Hepatocyte (in vitro differentiated cells): Measurements from ENCODE around the gene NPB. TPM values are rescaled to one million over a fixed set of nuclear protein-coding genes. Genes with fewer than 3 reads are reported as not detected.
A peak's percentile ranks its signal among the peaks of the same experiment; 100 is the strongest.

Source experiments
- DNase-seq: peaks from one replicate; pipeline ENCODE4 v3.0.0-alpha.2; 2016; ENCODE audit warnings: low spot score
- H2AFZ ChIP-seq: fragments of 200-600 bp; sonication (generic); 2 replicates; pipeline ENCODE4 v1.6.0; 2016; ENCODE audit warnings: antibody characterized with exemption, mild to moderate bottlenecking
- H3K27ac ChIP-seq: fragments of 200-600 bp; sonication (generic); 2 replicates; pipeline ENCODE4 v1.5.1; 2016; ENCODE audit warnings: mild to moderate bottlenecking
- H3K27me3 ChIP-seq: fragments of 200-600 bp; sonication (generic); 2 replicates; pipeline ENCODE4 v1.6.1; 2016
- H3K36me3 ChIP-seq: fragments of 200-600 bp; sonication (generic); replicated peaks from 2 replicates; pipeline ENCODE4 v1.5.1; 2016; ENCODE audit warnings: low read depth; ENCODE audit not compliant: insufficient read depth
- H3K4me1 ChIP-seq: fragments of 200-600 bp; sonication (generic); 2 replicates; pipeline ENCODE4 v1.5.1; 2016; ENCODE audit warnings: mild to moderate bottlenecking, moderate library complexity; ENCODE audit not compliant: insufficient read depth
- H3K4me2 ChIP-seq: fragments of 200-600 bp; sonication (generic); 2 replicates; pipeline ENCODE4 v1.6.0; 2016
- H3K4me3 ChIP-seq: fragments of 200-600 bp; sonication (generic); 2 replicates; pipeline ENCODE4 v1.5.1; 2016; ENCODE audit warnings: mild to moderate bottlenecking
- H3K79me2 ChIP-seq: fragments of 200-600 bp; sonication (generic); 2 replicates; pipeline ENCODE4 v1.6.0; 2017; ENCODE audit warnings: mild to moderate bottlenecking
- H3K9me2 ChIP-seq: fragments of 200-600 bp; sonication (generic); replicated peaks from 2 replicates; pipeline ENCODE4 v1.6.0; 2017; ENCODE audit warnings: mild to moderate bottlenecking; ENCODE audit not compliant: insufficient read depth
- H3K9me3 ChIP-seq: fragments of 200-600 bp; sonication (generic); 2 replicates; pipeline ENCODE4 v1.5.1; 2016; ENCODE audit warnings: low read depth, mild to moderate bottlenecking
- H4K20me1 ChIP-seq: fragments of 200-600 bp; sonication (generic); 2 replicates; pipeline ENCODE4 v1.6.0; 2016; ENCODE audit warnings: mild to moderate bottlenecking; ENCODE audit not compliant: insufficient read depth, poor library complexity, severe bottlenecking
- EZH2 ChIP-seq: fragments of 200-600 bp; sonication (generic); IDR thresholded peaks from 2 replicates; pipeline ENCODE4 v1.6.1; 2016; ENCODE audit warnings: antibody characterized with exemption, mild to moderate bottlenecking, borderline replicate concordance
- EZH2phosphoT487 ChIP-seq: fragments of 200-600 bp; sonication (generic); IDR thresholded peaks from one replicate; pipeline ENCODE4 v1.6.1; 2018; ENCODE audit warnings: antibody characterized with exemption, mild to moderate bottlenecking, low read depth, moderate library complexity; ENCODE audit not compliant: unreplicated experiment, severe bottlenecking
- WGBS: methylation state at CpG from one replicate; pipeline ENCODE4 v1.1.6; 2016; ENCODE audit warnings: low lambda C conversion rate; ENCODE audit errors: missing lambda C conversion rate; 5-methylcytosine and 5-hydroxymethylcytosine counted together
- polyA plus RNA-seq: library from polyadenylated mRNA; unstranded; fragments of >200 nt; fragmentation: Nextera tagmentation; extraction: Ambion mirVana; gene quantifications from 2 replicates; pipeline ENCODE4 v1.2.1, GENCODE V29; 2016
- total RNA-seq: library from RNA; depleted of rRNA; stranded (reverse); fragments of >200 nt; gene quantifications from 2 replicates; pipeline ENCODE4 v1.2.3, GENCODE V29; 2014
- TF ChIP-seq, protein P1 (sequence below): fragments of 200-600 bp; sonication (generic); IDR thresholded peaks from 2 replicates; pipeline ENCODE4 v1.5.1; 2016; ENCODE audit warnings: antibody characterized with exemption, mild to moderate bottlenecking; ENCODE audit not compliant: poor library complexity

Gene NPB
- total and polyA plus RNA-seq, 2 experiments from 2014 or later, result 0.47 to 2.2 TPM

- 90% methylated on average over 14 of the region's 15 CpGs for WGBS
- Histone ChIP-seq H3K4me1 (peaks cover 25% of the 10 kb centered on the region), H3K79me2 (peaks cover 79% of the 10 kb centered on the region), H3K9me3 (no peaks in the 10 kb centered on the region), H3K9me2 (no peaks in the 10 kb centered on the region), H3K27me3 (no peaks in the 10 kb centered on the region), H3K27ac (peak overlapping the region; percentile 82), H3K4me3 (no peak overlapping the region), H3K4me2 (no peak overlapping the region), H2AFZ (no peak overlapping the region), H4K20me1 (peaks cover 45% of the 10 kb centered on the region), H3K36me3 (no peaks in the 10 kb centered on the region)
- DNase-seq, result no peak
- TF ChIP-seq EZH2phosphoT487, result no peak
- TF ChIP-seq, protein P1, sequence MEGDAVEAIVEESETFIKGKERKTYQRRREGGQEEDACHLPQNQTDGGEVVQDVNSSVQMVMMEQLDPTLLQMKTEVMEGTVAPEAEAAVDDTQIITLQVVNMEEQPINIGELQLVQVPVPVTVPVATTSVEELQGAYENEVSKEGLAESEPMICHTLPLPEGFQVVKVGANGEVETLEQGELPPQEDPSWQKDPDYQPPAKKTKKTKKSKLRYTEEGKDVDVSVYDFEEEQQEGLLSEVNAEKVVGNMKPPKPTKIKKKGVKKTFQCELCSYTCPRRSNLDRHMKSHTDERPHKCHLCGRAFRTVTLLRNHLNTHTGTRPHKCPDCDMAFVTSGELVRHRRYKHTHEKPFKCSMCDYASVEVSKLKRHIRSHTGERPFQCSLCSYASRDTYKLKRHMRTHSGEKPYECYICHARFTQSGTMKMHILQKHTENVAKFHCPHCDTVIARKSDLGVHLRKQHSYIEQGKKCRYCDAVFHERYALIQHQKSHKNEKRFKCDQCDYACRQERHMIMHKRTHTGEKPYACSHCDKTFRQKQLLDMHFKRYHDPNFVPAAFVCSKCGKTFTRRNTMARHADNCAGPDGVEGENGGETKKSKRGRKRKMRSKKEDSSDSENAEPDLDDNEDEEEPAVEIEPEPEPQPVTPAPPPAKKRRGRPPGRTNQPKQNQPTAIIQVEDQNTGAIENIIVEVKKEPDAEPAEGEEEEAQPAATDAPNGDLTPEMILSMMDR, result no peak
Observed at GRCh38 chr17:81918832-81919545, 17.0 kb downstream of the NPB start.

GRCh38 chr17:81920612-81921536, 18.8 kb downstream of the NPB start:
- TF ChIP-seq, protein P1, result no peak
- TF ChIP-seq EZH2phosphoT487, result no peak
- no peak for TF ChIP-seq EZH2
- no peak overlapping the region for H3K27ac ChIP-seq
- 94% methylated on average over 33 of the region's 33 CpGs for WGBS
- no peak for DNase-seq
- peaks cover 63% of the 10 kb centered on the region for H4K20me1 ChIP-seq
- H3K4me1 ChIP-seq, result peaks cover 43% of the 10 kb centered on the region
- no peak overlapping the region for H3K4me2 ChIP-seq
- H3K36me3 ChIP-seq, result no peaks in the 10 kb centered on the region
- H3K4me3 ChIP-seq, result no peak overlapping the region
- no peaks in the 10 kb centered on the region for H3K27me3 ChIP-seq
- H2AFZ ChIP-seq, result no peak overlapping the region
- no peaks in the 10 kb centered on the region for H3K9me2 ChIP-seq
- H3K9me3 ChIP-seq, result no peaks in the 10 kb centered on the region
- peaks cover 85% of the 10 kb centered on the region for H3K79me2 ChIP-seq

- 97% methylated on average over 3 of the region's 3 CpGs for WGBS
- Histone ChIP-seq H3K36me3 (no peaks in the 10 kb centered on the region), H3K9me3 (no peaks in the 10 kb centered on the region), H3K27ac (no peak overlapping the region), H2AFZ (no peak overlapping the region), H3K4me1 (peaks cover 41% of the 10 kb centered on the region), H3K4me3 (no peak overlapping the region), H3K4me2 (no peak overlapping the region), H4K20me1 (peaks cover 68% of the 10 kb centered on the region), H3K27me3 (no peaks in the 10 kb centered on the region), H3K9me2 (no peaks in the 10 kb centered on the region), H3K79me2 (peaks cover 84% of the 10 kb centered on the region)
- DNase-seq, result no peak
- TF ChIP-seq EZH2, result no peak
- TF ChIP-seq, protein P1, result no peak
- no peak for TF ChIP-seq EZH2phosphoT487
Observed at GRCh38 chr17:81921537-81921862, 19.5 kb downstream of the NPB start.
